ENCODE data around the gene ZNF385A. TPM values are rescaled to one million over a fixed set of nuclear protein-coding genes. Genes with fewer than 3 reads are reported as not detected.

ZNF385A gene
- total RNA-seq, 4 donors from 2014 or later: 1.9 to 17.5 (median 5.7) TPM

DNA sequence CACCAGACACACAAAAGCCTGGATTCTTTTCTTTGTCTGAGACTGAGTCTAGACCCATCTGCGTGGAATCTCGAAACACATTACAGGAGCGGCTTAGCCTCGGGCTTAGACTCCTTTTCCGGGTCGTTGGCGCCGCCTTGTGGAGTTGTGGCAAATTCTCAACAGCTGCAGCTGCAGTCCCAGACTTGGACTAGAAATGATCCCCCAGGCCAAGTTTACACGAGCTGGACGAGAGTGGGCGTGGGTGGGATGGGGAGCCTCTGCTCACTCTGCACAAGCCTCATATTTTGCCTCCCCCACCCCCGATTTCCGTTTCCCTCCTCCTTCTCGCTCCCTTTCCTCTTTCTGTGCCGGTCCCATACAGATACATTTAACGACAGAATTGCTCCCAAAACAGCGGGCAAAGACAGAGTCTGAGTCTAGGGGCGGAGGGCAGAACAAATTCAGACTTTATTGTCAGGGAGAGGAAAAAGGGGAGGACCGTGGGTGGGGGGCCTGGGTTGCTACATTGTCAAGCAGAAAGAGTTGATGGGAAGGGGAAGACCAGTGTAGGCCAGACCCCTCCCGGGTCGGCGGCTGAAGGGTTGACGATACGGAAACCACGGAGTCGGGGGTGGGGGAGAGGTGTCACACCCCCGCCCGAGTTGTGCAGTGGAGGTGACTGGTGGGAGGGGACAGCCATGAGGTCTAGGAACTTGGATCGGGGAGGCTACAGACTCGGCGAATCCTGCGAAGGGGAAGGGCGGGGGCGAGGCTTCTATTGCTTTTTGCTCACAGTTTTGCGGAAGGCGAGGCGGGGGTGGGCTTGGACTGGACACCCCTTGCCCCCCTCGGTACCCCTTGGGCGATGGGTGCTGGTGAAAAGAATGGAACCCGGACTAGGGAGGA is 15.6 kb downstream of the ZNF385A start:
- no peak for TF ChIP-seq EP300 (IDR thresholded peaks at IDR 0.05; ENCODE audit: low read depth)
- TF ChIP-seq POLR2A (IDR thresholded peaks at IDR 0.05): no peak
- TF ChIP-seq POLR2AphosphoS5 (IDR thresholded peaks at IDR 0.05): peak in 2 of 3 donors; percentile 11 to 38
- TF ChIP-seq, protein P1, sequence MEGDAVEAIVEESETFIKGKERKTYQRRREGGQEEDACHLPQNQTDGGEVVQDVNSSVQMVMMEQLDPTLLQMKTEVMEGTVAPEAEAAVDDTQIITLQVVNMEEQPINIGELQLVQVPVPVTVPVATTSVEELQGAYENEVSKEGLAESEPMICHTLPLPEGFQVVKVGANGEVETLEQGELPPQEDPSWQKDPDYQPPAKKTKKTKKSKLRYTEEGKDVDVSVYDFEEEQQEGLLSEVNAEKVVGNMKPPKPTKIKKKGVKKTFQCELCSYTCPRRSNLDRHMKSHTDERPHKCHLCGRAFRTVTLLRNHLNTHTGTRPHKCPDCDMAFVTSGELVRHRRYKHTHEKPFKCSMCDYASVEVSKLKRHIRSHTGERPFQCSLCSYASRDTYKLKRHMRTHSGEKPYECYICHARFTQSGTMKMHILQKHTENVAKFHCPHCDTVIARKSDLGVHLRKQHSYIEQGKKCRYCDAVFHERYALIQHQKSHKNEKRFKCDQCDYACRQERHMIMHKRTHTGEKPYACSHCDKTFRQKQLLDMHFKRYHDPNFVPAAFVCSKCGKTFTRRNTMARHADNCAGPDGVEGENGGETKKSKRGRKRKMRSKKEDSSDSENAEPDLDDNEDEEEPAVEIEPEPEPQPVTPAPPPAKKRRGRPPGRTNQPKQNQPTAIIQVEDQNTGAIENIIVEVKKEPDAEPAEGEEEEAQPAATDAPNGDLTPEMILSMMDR (IDR thresholded peaks at IDR 0.05): peak; percentile 74 to 88 (median 84)
- intact Hi-C loops (cut with DNase I; ENCODE audit: low total_unique reads) (loop anchor here (10.0 kb wide), 1 partner anchor 144 kb away; no protein-coding TSS in a partner anchor), in situ Hi-C loops (cut with MboI; ENCODE audit: low pct_ligation_motif_present in 1 of 4, low pct_unique_long_range_greater_than_20kb in 1 of 4, low sequenced_read_pairs in 3 of 4) (loop anchor here in 2 of 4 donors (10.0 kb wide), 3 partner anchors 74 to 144 kb away; no protein-coding TSS in a partner anchor)
- H3K27ac ChIP-seq: peak overlapping the region; percentile 38 to 63 (median 53)
- H3K4me3 ChIP-seq: peak overlapping the region in 2 of 4 donors; percentile 26 to 49
- 2 to 15% methylated on average over 8 to 40 of the region's 40 CpGs for WGBS, 2 donors (ENCODE audit: low coverage in 1 of 2)
- H3K27me3 ChIP-seq: no peaks in the 10 kb centered on the region
- H3K4me1 ChIP-seq: peaks cover 0 to 45% (median 20%) of the 10 kb centered on the region in 4 donors
- H3K9me3 ChIP-seq: no peaks in the 10 kb centered on the region
- H3K36me3 ChIP-seq: no peaks in the 10 kb centered on the region
- DNase-seq: peak; percentile 93

DNA sequence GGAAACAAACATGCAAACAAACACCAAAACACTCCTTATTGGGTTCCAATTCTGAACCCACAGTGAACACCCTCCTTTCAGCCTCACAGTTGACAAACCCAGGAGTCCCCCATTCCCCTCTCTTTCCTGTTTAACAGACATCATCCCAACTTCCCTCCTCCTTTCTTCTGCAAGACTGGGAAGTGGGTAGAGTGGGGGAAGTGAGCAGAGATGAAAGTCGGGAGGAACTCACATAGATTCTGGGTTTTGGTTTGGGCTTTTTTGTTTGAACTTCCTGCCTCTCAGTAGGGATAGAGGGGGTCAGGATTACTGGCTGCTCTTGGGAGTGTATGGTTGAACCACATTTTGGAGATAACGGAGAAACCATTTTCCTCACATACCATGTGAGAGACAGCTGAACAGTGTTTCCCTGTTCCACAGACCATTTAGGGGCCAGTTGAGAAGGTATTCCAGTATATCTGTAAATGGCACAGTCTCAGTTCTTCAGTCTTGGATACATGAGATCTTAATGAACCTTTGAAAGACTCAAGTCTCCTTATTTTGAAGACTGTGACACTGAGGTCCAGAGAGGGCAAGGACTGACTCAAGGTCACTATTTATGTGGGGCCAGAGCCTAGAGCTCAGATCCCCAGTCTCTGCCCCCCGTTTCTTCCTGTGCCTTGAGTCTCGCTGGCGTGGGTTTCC is 16.4 kb downstream of the ZNF385A start:
- H3K27ac ChIP-seq: peak overlapping the region in 2 of 4 donors; percentile 38 to 49
- H3K4me3 ChIP-seq: peak overlapping the region in 1 of 4 donors; percentile 49
- peaks cover 0 to 43% (median 20%) of the 10 kb centered on the region in 4 donors for H3K4me1 ChIP-seq
- H3K36me3 ChIP-seq: no peaks in the 10 kb centered on the region
- in situ Hi-C loops (cut with MboI; ENCODE audit: low pct_ligation_motif_present in 1 of 4, low pct_unique_long_range_greater_than_20kb in 1 of 4, low sequenced_read_pairs in 3 of 4) (loop anchor here in 2 of 4 donors (10.0 kb wide), 3 partner anchors 73 to 143 kb away; no protein-coding TSS in a partner anchor), intact Hi-C loops (cut with DNase I; ENCODE audit: low total_unique reads) (loop anchor here (10.0 kb wide), 1 partner anchor 143 kb away; no protein-coding TSS in a partner anchor)
- no peak for TF ChIP-seq POLR2A (IDR thresholded peaks at IDR 0.05)
- TF ChIP-seq POLR2AphosphoS5 (IDR thresholded peaks at IDR 0.05): no peak
- TF ChIP-seq EP300 (IDR thresholded peaks at IDR 0.05; ENCODE audit: low read depth): no peak
- TF ChIP-seq, protein P1 (IDR thresholded peaks at IDR 0.05): no peak
- no peaks in the 10 kb centered on the region for H3K9me3 ChIP-seq
- no peak for DNase-seq
- 22 to 29% methylated on average over 3 to 5 of the region's 5 CpGs for WGBS, 2 donors (ENCODE audit: low coverage in 1 of 2)
- H3K27me3 ChIP-seq: no peaks in the 10 kb centered on the region

DNA sequence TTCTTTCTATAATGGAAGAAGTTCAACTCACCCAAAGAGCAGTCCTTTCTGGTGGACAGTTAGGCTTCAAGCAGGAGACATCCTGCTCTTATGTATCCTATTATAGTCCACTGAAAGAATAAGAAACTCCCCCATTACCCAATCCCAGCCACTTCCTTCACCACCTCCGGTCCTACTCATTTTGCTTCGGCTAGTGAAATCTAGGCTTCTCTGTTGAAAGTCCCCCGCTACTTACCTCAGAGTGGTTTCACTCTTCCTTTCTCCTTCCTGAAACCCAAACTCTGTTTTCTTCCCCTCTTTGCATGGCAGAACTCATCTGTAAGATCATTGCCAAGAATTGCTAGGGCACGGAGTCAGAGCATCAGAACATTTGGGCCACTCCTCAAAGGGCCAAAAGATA is 20.1 kb downstream of the ZNF385A start, which contains the start of gene GPR84:
TSS of gene GPR84 (minus strand) at position 74 of the 400 bp plus-strand sequence. CDS start 635 bp downstream, outside the sequence.
- Histone ChIP-seq H3K27ac (no peak within 1 kb of the TSS), H3K9me3 (no peaks in the 10 kb centered on the region), H3K4me3 (no peak within 1 kb of the TSS), H3K27me3 (no peaks in the 10 kb centered on the region), H3K36me3 (no peaks in the 10 kb centered on the region), H3K4me1 (peaks cover 0 to 33% (median 12%) of the 10 kb centered on the region in 4 donors)
- intact Hi-C loops (cut with DNase I; ENCODE audit: low total_unique reads): loop anchor here (5.0 to 10.0 kb wide), 2 partner anchors 72 to 140 kb away; no protein-coding TSS in a partner anchor
- whole genome bisulfite sequencing, 2 donors (ENCODE audit: low coverage in 1 of 2): 60 to 92% methylated on average over 2 to 4 of the region's 4 CpGs
- DNase-seq: no peak
- no peak for TF ChIP-seq POLR2AphosphoS5 (IDR thresholded peaks at IDR 0.05)
- in situ Hi-C loops (cut with MboI; ENCODE audit: low pct_ligation_motif_present in 1 of 4, low pct_unique_long_range_greater_than_20kb in 1 of 4, low sequenced_read_pairs in 3 of 4): loop anchor here in 2 of 4 donors (10.0 kb wide), 3 partner anchors 70 to 140 kb away; no protein-coding TSS in a partner anchor

DNA sequence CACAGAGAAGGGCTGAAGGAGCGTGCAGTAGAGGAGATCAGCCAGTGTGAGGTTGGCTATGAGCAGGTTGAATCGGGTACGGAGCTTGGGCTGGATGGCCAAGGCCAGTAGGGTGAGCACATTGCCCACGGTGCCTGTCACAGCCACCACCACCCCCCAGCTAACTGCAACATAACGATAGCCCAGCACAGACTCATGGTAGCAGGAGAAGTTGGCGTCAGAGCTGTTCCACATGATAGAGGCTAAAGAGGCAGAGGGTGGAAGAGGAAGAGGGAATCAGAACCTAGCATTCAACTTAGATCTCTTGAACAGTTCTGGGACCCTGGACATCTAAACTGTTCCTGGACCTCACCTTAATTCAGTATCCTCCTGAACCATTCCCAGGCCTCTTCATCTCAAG is 20.9 kb downstream of the ZNF385A start:
- in situ Hi-C loops (cut with MboI; ENCODE audit: low pct_ligation_motif_present in 1 of 4, low pct_unique_long_range_greater_than_20kb in 1 of 4, low sequenced_read_pairs in 3 of 4): loop anchor here in 2 of 4 donors (10.0 kb wide), 3 partner anchors 69 to 139 kb away; no protein-coding TSS in a partner anchor
- peaks cover 0 to 26% (median 10%) of the 10 kb centered on the region in 4 donors for H3K4me1 ChIP-seq
- H3K4me3 ChIP-seq: no peak overlapping the region
- DNase-seq: no peak
- TF ChIP-seq, protein P1 (IDR thresholded peaks at IDR 0.05): no peak
- WGBS, 2 donors (ENCODE audit: low coverage in 1 of 2): 79 to 87% methylated on average over 5 to 6 of the region's 6 CpGs
- H3K27me3 ChIP-seq: no peaks in the 10 kb centered on the region
- H3K27ac ChIP-seq: no peak overlapping the region
- intact Hi-C loops (cut with DNase I; ENCODE audit: low total_unique reads): loop anchor here (5.0 to 10.0 kb wide), 2 partner anchors 71 to 139 kb away; no protein-coding TSS in a partner anchor
- no peaks in the 10 kb centered on the region for H3K9me3 ChIP-seq
- H3K36me3 ChIP-seq: no peaks in the 10 kb centered on the region
